NK-92 treated with Interleukin-12 subunit alpha and Interleukin-12 subunit beta, amount 100 ng/mL, for 24 hours (cell line): Measurements from ENCODE around the gene PLA2G4C.
"Not testable (repeated sequence)": the region's sequence is repeated elsewhere in the genome, so short reads cannot be mapped to it uniquely, and the experiment has no call there.

Experiments used
- DNase-seq: peaks from one replicate; lab custom pipeline; 2025; lab: John Stamatoyannopoulos, UW

Gene PLA2G4C

DNA sequence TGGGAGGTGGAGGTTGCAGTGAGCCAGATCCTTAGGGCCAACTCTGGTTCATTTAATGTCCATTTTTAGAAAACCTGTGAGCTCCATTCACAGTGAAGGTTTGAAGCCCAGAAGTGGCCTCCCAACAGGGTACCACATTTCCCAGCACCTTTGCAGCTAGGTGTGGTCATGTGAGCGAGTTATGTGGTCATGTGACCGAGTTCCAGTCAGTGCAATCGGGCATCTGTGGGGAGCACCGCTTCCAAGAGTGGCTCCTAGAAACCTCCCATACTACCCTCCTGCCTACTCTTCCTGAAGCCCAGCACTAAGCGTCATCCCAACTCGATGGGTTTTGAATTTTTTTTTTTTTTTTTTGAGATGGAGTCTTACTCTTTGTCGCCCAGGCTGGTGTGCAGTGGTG, 663 bp upstream of the PLA2G4C start:
- no peak for DNase-seq

DNA sequence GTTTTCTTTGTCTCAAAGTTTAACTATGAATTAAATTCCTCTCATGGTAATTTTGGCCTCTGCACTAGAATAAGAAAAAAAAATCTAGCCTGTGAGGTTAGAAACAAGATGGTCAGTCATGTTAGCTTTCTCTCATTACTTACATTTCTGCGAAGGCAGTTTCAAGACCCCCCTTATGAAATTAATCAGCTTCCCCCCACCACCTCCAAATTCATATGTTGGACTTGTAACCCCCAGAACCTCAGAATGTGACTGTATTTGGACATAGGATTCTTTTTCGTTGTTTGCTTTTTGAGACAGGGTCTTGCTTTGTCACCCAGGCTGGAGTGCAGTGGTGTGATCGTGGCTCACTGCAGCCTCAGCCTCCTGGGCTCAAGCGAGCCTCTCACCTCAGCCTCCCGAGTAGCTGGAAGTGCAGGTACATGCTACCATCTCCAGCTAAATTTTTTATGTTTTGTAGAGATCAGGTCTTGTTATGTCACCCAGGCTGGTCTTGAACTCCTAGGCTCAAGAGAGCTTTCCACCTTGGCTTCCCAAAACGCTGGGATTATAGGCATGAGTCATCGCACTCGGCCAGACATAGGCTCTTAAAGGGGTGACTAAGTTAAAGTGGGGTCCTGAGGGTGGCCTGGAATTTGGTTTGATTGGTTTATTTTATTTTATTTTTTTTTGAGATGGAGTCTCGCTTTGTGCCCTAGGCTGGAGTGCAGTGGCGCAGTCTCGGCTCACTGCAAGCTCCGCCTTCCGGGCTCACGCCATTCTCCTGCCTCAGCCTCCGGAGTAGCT, 1.4 kb downstream of the PLA2G4C start:
- no peak for DNase-seq

DNA sequence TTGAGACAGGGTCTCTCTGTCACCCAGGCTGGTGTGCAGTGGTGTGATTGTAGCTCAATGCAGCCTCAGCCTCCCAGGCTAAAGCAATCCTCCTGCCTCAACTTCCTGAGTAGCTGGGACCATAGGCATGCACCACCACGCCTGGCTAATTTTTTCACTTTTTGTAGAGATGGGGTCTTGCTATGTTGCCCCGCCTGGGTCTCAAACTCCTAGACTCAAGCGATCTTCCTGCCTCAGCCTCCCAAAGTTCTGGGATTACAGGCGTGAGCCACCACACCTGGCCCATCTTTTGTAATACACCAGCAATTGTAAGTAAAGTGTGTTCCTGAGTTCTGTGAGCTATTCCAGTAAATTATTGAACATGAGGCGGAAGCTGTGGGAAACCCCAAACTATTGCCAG, 6.7 kb downstream of the PLA2G4C start:
- DNase-seq: no peak

DNA sequence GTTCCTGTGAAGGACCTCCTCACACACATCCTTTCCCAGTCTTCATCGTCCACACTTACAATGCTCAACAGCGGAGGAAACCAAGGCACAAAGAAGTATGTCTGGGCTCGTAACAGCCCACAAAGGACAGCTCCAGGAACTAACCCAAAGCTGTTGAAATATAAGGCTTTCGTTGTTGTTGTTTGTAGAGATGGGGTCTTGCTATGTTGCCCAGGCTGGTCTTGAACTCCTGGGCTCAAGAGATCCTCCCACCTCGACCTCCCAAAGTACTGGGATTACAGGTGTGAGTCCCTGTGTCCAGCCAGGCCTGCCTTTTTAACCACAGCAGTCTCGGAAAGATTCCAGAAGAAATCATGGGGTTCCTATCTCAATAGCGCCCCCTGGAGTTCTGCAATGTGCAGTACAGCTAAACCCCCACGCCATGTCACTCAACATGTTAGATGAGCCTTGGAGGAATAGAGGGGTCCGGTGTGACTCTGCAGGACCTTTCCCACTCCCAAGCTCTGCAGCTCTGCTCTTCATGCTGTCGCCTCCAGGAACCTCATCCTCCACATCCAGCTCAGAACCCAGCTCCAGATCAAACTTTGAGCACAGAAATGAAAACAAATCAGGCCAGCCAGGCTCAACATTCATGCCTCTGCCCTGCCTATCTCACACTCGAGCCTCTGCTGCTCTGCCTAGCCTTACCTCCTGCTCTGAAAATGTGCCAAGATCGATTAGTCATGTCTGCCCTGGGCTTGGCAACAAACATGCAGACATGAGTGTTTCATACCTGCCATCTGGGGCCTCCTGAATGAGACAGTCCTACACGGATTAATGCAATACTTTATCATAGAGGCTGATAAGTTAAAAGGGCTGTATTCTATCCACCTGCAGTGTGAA, 7.5 kb downstream of the PLA2G4C start:
- DNase-seq: no peak

DNA sequence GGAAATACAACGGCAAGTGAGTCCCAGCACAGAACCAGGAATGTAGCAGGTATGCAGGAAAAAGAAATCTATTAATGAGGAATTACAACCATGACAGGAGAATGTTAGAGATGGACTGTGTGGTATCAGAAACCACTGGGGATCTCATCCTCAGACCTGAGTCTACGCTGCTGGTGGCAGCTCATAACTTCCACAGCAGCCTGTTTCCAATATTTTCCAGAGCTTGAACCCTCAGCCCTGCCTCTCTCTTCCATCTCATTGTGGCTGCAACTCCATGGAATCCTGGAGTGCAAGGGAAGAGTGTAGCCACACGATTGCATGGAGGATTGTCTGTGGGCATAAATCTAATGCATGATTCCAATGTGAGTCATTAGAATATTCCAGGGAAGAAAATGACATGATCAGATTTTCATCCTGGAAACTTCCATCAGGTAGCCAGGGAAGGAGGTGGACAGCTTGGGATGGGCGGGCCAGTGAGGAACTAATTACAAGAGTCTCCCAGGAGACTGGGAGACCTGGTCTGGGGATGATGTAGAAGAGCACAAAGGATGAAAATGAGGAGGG, 14.9 kb downstream of the PLA2G4C start:
- DNase-seq: no peak

DNA sequence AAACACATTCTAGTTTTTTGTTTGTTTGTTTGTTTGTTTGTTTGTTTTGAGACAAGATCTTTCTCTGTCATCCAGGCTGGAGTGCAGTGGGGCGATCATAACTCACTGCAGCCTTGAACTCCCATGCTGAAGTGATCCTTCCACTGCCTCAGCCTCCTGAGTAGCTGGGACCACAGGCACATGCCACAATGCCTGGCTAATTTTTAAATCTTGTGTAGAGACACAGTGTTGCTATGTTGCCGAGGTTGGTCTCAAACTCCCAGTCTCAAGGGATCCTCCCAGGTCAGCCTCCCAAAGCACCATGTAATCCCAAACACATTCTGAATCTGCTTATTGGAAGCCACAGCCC, 15.8 kb downstream of the PLA2G4C start:
- DNase-seq: no peak

DNA sequence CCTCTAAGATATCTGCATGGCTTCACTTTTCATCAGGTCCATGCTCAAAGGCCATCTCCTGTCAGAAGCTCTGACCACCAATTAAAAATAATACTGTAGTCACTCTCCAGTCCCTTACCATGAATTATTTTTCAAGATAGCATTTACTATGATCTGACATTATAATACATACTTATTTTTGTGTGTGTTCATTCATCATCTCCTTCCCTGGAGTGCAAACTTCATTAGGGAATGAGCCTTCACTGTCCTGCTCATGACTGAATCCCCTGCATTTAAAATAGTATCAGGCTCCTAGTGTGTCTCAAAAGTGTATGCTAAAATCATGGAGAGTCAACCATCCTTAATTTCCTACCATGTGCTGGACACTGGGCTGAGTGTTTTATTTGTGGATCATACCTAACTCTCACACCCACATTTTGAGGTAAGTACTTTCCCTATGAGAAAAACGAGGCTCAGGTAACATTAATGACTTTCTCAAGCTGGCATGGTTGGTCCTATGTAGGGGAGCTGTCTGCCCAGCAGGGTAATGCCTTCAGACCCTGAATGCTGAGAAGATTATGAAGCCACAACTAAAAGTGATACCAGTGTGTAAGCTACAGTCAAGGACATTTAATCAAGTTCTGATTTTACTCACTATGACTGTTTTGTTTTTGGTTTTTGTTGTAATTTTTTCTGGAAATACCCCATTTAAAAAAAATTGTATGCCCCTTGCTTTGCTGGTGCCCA, 16.3 kb downstream of the PLA2G4C start:
- no peak for DNase-seq

DNA sequence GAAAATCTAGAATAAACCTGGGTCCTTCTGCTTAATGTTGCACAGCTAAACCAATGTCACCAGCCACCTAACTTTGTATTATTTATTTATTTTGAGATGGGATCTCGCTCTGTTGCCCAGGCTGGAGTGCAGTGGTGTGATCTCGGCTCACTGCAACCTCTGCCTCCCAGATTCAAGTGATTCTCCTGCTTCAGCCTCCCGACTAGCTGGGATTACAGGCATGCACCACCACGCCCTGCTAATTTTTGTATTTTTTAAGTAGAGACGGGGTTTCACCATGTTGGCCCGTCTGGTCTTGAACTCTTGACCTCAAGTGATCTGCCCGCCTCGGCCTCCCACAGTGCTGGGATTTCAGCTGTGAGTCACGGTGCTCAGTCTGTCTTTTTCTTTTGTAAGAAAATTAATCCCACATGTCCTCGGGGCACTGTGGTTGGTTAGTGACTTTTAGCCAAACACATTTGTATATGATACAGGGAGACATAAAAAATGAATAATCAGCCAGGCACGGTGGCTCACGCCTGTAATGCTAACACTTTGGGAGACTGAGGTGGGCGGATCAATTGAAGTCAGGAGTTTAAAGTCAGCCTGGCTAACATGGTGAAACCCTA, 19.4 kb downstream of the PLA2G4C start:
- DNase-seq: not testable (repeated sequence)

DNA sequence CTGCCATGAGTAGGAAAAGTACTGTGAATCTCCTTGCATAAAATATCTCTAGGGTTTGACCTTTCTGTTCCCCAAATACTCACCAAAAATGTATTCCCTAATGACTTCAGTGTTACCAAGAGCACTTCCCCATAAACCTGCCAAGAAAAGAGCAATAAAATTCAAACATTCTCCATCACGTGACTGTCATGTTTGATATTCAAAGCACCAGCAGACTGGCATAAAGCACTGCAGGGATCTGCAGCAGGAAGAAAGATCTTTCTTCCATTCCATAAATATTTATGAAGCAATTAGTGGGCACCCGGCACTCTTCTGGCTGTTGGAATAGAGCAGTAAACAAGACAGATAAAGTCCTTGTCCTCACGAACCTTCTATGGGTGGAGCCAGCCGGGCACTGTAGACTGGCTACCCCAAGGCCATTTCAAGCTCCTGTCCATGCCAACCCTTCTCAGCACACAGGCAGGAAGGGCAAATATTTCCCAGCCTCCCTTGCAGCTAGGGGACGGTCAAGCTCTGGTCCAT, 20.3 kb downstream of the PLA2G4C start:
- DNase-seq: no peak

DNA sequence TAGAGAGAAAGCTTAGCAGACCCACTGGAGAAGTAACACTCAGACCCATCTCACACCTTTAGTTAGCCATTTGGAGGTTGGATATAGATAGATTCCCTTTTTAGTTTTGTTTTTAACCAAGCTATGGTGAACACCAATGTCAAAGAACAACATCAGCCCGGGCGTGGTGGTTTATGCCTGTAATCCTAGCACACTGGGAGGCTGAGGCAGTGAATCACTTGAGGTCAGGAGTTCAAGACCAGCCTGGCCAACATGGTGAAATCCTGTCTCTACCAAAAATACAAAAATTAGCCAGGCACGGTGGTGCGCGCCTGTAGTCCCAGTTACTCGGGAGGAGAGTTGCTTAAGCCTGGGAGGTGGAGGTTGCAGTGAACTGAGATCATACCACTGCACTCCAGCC, 21.6 kb downstream of the PLA2G4C start:
- DNase-seq: not testable (repeated sequence)

DNA sequence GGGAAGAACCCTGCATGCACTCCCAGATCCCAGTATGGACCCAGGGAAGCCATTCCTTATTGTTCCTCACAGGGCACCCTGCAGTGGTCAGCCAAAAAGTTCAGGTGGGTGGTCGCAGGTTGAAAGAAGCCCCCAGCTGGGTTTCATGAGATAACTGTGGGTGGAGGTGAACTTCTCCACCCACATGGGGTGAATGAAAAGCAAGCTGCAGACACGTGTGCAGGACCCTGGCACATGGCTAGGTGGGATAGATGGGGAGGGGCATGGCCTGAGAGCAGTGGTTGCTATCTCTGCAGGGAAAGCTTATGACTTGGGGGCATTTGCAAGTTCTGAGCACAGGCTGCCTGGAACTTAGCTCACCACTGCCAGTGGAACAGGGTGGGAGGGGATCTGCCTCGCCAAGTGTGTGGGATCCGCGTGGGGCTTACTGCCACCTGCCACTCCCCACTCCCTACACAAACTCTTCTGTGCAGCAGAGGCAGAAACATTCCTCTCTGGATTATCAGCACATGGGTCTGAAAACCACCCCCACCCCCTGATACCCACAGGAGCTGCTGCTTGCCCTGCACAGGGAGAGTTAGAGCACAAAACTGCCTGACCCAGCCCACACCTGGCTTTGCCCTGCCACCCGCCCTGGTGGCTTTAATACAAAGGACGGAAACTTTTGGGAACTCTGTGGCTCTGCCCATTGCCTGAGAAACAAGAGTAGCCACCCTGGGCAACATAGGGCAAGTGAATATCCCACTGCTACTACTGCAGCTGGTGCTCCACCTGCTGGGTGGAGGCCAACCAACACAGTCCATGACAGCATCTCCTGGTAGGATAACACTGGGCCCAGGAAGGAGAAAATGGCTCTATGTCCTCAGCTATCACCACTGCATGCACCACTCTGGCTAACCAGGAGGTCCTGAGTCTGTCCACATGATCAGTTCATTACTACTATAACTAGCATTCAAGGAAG, 24.4 kb downstream of the PLA2G4C start:
- no peak for DNase-seq

DNA sequence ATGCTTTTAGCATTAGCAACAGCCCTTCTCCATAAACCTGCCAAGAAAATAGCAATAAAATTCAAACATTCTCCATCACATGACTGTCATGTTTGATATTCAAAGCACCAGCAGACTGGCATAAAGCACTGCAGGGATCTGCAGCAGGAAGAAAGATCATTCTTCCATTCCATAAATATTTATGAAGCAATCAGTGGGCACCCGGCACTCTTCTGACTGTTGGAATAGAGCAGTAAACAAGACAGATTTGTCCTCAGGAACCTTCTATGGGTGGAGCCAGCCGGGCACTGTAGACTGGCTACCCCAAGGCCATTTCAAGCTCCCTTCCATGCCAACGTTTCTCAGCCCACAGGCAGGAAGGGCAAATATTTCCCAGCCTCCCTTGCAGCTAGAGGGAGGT, 25.5 kb downstream of the PLA2G4C start:
- DNase-seq: no peak

DNA sequence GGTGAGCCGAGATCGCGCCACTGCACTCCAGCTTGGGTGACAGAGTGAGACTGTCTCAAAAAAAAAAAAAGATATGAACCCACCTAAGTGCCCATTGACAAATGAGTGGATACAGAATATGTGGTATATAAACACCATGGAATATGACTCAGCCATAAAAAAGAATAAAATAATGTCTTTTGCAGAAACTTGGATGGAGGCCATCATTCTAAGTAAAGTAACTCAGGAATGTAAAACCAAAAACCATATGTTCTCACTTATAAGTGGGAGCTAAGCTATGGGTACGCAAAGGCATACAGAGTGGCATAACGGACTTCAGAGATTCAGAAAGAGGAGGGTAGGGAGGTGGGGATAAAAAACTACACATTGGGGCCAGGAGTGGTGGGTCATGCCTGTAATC, 29.5 kb downstream of the PLA2G4C start:
- no peak for DNase-seq

DNA sequence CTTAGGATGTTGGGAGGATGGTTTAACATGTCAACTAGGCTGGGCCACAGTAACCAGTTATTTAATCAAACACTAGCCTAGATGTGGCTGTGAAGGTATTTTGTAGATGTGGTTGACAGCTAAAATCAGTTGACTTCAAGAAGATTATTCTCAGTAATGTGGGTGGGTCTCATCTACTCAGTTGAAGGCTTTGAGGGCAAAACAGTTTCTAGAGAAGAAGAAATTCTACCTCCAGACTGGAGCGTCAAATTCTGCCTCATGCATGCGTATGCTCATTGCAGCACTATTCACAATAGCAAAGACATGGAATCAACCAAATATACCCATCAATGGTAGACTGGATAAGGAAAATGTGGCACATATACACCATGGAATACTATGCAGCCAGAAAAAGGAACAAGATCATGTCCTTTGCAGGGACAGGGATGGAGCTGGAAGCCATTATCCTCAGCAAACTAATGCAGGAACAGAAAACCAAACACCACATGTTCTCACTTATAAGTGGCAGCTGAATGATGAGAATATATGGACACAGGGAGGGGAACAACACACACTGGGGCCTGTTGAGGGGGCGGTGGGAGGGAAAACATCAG, 40.3 kb downstream of the PLA2G4C start:
- not testable (repeated sequence) for DNase-seq

DNA sequence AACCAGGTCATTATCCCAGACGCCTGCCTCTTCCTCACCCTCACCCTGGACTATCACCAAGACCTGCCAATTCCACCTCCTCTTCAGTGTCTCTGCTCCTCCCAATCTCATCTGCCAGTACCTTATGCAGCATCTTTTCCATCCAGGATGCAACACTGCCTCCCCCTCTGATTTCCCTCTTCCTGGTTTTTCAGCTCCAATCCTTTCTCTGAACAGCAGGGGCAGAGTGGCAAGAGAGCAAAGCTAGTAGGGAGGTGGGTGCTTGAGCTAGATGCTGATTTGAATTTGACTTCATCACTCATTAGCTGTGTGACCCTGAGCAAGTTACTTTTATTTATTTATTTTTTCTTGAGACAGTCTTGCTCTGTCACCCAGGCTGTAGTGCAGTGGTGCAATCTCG, 41.2 kb downstream of the PLA2G4C start:
- DNase-seq: no peak

DNA sequence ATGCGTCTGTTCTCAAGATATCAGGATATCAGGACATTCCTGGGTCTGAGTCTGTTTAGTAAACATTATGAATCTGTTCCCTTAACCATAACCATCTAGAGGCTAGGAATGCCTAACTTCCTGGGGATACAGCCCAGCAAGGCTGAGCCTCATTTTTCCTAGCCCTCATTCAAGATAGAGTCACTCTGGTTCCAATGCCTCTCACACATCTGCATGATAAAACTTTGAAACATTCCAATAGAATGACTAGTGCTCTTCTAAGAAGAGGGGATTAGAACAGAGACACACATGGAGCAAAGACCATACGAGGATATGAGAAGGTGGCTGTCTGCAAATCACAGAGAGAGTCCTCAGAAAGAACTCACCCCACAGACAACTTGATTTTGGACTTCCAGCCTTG, 46.1 kb downstream of the PLA2G4C start:
- DNase-seq: no peak

DNA sequence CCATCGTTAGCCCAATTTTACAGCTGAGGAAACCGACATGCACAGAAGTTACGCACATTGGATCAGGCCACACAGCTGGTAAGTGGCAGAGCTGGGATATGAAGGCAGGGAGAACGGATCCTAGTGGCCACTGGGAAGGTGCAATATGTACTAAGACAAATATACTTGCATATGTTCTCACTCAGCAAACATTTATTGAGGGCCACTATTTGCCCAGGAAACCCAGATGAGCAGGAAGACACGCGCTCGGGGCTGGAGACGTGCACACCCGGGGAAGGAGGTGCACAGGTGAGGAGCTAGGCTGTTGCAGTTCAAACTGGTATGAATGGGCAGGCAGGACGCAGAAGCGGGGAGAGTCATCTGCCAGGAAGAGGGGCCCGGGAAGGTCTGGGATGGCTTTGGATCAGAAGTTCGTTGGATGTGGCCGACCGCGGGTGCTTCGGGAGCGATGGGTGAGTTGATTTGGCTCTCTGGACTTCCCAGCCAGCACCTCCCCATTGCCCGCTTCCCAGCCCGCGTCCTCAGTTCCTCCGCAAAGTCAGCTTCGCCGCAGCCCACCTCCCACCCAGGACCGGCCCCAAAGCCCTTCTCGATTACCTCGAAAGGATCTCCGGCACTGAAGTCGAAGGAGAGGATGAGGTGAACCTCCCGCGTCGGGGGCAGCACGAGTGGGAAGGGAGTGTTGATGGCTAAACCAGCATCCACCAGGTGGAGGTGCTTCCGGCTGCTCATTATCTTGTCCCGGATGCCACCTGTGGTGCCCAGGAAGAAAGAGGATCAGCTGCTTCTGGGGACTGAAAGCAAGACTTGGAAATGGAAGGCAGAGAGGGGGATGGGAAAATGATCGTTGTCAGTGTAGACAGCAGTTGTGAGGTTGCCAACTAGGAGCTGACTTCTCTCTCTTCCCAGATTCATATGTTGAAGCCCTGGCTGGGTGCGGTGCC, 48.9 kb downstream of the PLA2G4C start:
- no peak for DNase-seq

DNA sequence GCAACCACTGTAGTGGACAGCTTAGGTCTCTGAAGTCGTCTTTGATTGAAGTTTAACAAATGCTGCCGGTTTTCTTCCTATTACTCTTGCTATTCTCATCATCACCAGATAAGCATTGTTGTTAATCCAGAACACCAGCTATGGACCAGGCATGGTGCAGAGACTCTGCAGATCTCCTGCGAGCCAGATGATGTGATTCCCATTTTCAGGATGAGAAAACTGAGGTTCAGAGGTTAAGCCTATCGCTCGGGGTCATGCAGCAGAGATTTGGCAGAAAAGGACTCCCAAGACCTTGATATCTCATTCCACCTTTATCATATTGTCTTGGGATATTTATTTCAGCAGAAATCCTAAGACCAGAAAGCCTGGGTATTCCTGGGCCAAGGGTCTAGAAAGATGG, 50.2 kb downstream of the PLA2G4C start:
- no peak for DNase-seq

DNA sequence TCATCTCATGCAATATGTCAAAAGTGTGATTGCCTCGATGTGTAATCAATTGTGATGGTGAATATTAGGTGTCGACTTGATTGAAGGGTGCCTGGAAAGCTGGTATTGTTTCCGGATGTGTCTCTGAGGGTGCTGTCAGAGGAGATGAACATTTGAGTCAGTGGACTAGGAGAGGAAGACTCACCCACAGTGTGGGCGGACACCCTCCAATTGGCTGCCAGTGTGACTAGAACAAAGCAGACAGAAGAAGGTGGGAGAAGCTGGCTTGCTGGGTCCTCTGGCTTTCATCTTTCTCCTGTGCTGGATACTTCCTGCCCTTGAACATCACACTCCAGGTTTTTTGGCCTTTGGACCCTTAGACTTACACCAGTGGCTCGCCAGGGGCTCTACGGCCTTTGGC, 51.3 kb downstream of the PLA2G4C start:
- DNase-seq: no peak
